ENCODE measurements around the gene TRPC3.
"Not testable (repeated sequence)": the region's sequence is repeated elsewhere in the genome, so short reads cannot be mapped to it uniquely, and the experiment has no call there.

The TRPC3 gene

DNA sequence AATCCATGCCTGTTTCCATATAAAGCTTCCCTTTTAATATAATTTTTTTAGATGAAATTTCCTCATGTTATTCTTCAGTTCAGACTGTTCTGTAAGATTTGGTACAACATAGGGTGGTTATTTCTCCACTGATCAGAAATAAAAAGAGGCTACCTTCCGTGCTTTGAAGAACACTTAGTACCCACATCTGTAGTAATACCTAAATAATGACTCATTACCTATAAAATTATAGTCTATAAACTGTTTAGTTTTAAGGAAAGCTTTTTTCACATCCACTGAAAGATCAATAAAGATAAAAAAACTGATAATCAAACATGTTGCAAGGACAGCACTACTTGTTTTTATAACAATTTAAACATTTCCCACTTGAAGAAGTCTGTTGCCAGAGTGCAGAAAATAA, 23.9 kb downstream of the TRPC3 start:
- Mint-ChIP-seq H3K4me3 (no peak overlapping the region), H3K9me3 (no peaks in the 10 kb centered on the region), H3K4me1 (no peaks in the 10 kb centered on the region), H3K27me3 (peaks cover 8% of the 10 kb centered on the region), H3K36me3 (no peaks in the 10 kb centered on the region), H3K27ac (no peak overlapping the region)
- no peak for ATAC-seq

GRCh38 chr4:121926490-121926889, 25.4 kb downstream of the TRPC3 start:
- not testable (repeated sequence) for H3K4me3 Mint-ChIP-seq, H3K4me1 Mint-ChIP-seq, ATAC-seq, H3K9me3 Mint-ChIP-seq, H3K36me3 Mint-ChIP-seq, H3K27ac Mint-ChIP-seq
- peaks cover 14% of the 10 kb centered on the region for H3K27me3 Mint-ChIP-seq

- Mint-ChIP-seq H3K27me3 (peaks cover 9% of the 10 kb centered on the region), H3K4me3 (no peak overlapping the region), H3K27ac (no peak overlapping the region), H3K36me3 (no peaks in the 10 kb centered on the region), H3K9me3 (no peaks in the 10 kb centered on the region), H3K4me1 (no peaks in the 10 kb centered on the region)
- no peak for ATAC-seq
These were observed 28.6 kb downstream of the TRPC3 start for GRCh38 chr4:121923306-121923705.

DNA sequence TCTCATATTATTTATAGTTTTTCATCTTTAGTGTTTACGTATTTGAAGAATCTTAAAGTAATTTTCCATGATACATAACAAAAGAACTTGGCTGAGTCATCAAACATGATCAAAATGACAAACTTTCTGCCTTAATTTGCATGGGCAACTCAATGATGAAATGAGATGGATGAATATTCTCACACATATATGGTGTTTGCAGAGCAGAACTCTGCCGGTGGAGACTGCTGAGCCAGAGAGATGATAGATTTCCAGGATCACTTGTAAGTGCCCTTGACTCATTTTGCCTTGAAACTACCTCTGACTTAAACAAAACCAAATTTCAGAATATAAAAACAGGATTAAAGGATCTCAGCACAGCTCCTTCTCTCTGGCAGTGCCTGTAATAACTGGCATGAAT, 38.2 kb downstream of the TRPC3 start:
- Mint-ChIP-seq H3K9me3 (no peaks in the 10 kb centered on the region), H3K27ac (no peak overlapping the region), H3K4me1 (no peaks in the 10 kb centered on the region), H3K36me3 (no peaks in the 10 kb centered on the region), H3K27me3 (no peaks in the 10 kb centered on the region), H3K4me3 (no peak overlapping the region)
- no peak for ATAC-seq

GRCh38 chr4:121908346-121908745, 43.5 kb downstream of the TRPC3 start:
- Mint-ChIP-seq H3K4me1 (no peaks in the 10 kb centered on the region), H3K36me3 (no peaks in the 10 kb centered on the region), H3K4me3 (no peak overlapping the region), H3K27me3 (no peaks in the 10 kb centered on the region), H3K27ac (no peak overlapping the region), H3K9me3 (no peaks in the 10 kb centered on the region)
- ATAC-seq = no peak

DNA sequence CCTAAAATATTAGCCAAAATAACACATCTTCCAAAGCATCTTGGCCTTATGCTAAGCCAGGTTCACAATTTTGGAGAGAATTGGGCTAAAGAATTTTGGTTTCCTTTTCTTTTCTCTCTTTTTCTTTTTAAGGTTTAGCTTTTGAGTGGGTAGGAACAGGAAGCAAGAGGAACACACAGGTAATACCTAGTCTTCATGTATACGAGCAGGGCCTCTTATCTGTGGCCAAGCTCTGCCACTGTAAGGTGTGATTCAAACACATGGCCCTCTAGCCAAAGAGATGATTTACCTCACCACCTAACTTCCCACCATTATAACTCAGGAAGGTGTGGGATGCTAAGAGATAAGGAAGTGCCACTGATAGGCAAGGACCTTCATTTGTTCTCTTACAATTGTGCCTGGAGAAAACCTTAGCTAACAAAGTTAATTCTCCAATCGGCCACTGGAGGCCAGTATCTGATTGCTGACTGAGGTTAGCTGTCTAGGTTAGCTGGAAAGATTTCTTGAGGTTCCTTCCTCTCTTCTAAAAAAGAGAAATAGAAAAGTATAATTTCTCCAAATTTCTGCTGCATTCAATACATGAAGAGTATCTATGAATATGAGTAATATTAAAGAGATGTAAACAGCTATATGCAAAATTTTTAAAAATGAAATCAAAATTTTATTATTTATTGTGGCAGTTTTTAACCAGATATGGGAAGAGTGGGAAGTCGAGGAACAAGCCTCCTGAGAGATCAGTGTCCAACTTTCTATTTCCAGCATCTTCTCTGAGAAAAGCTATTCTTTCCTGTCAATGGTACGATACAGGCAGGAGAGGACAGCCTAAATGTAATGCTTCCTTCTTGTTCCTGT, 51.5 kb downstream of the TRPC3 start:
- Mint-ChIP-seq H3K36me3 (no peaks in the 10 kb centered on the region), H3K9me3 (no peaks in the 10 kb centered on the region), H3K27me3 (no peaks in the 10 kb centered on the region), H3K27ac (no peak overlapping the region), H3K4me3 (no peak overlapping the region), H3K4me1 (peaks cover 7% of the 10 kb centered on the region)
- peak; percentile 73 for ATAC-seq

GRCh38 chr4:121898150-121898549, 53.7 kb downstream of the TRPC3 start:
- ATAC-seq = peak; percentile 67
- Mint-ChIP-seq H3K9me3 (no peaks in the 10 kb centered on the region), H3K36me3 (no peaks in the 10 kb centered on the region), H3K27ac (peak overlapping the region; percentile 32), H3K4me1 (peaks cover 7% of the 10 kb centered on the region), H3K27me3 (no peaks in the 10 kb centered on the region), H3K4me3 (no peak overlapping the region)

DNA sequence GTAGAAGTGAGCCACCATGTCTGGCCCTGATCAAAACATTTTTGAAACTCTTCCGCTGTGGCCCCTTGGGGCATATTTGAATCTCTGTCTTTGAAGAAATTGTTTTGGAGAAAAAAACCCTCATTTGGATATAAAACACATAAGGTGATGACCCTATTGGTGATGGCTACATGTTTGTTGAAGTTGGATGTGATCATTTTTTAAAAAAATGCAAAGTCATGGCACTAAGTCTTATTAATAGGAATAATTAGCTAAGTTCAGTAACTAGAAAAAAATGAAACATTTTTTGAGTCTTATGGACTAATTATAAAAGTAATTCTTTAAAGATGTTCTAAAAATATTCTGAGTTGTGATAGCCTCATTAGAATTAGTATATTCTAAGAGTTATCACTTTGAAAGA, 63.7 kb downstream of the TRPC3 start:
- Mint-ChIP-seq H3K4me1 (peaks cover 7% of the 10 kb centered on the region), H3K27ac (no peak overlapping the region), H3K4me3 (no peak overlapping the region), H3K36me3 (no peaks in the 10 kb centered on the region), H3K27me3 (peaks cover 25% of the 10 kb centered on the region), H3K9me3 (no peaks in the 10 kb centered on the region)
- ATAC-seq = no peak

GRCh38 chr4:121885115-121885514, 66.7 kb downstream of the TRPC3 start:
- Mint-ChIP-seq H3K4me3 (no peak overlapping the region), H3K36me3 (no peaks in the 10 kb centered on the region), H3K9me3 (no peaks in the 10 kb centered on the region), H3K27me3 (peaks cover 44% of the 10 kb centered on the region), H3K27ac (no peak overlapping the region), H3K4me1 (peaks cover 7% of the 10 kb centered on the region)
- ATAC-seq = no peak

- H3K27me3 Mint-ChIP-seq = peaks cover 43% of the 10 kb centered on the region
- H3K36me3 Mint-ChIP-seq = no peaks in the 10 kb centered on the region
- H3K27ac Mint-ChIP-seq = no peak overlapping the region
- H3K4me1 Mint-ChIP-seq = no peaks in the 10 kb centered on the region
- ATAC-seq = no peak
- no peak overlapping the region for H3K4me3 Mint-ChIP-seq
- no peaks in the 10 kb centered on the region for H3K9me3 Mint-ChIP-seq
These were observed 70.7 kb downstream of the TRPC3 start for GRCh38 chr4:121881158-121881557.

DNA sequence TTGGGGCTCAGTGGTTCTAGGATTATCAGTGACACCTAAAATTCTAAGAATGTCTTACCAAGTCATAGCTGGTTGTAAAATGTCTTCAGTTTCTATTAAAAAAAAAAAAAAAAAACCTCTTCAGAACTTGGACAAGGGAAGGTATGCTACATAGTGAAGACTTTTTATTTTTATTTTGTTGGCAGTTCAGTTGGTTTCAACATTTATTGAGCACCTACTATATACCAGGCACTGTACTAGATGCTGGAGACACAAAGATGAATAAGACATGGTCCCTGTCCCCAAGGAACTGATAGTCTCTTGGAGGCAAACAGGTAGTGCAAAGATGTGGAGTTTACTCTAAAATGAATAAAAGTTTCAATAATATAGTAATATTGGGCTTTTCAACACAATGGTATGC, 72.7 kb downstream of the TRPC3 start:
- no peaks in the 10 kb centered on the region for H3K36me3 Mint-ChIP-seq
- H3K9me3 Mint-ChIP-seq = no peaks in the 10 kb centered on the region
- H3K4me1 Mint-ChIP-seq = no peaks in the 10 kb centered on the region
- H3K4me3 Mint-ChIP-seq = no peak overlapping the region
- no peak for ATAC-seq
- no peak overlapping the region for H3K27ac Mint-ChIP-seq
- H3K27me3 Mint-ChIP-seq = peaks cover 50% of the 10 kb centered on the region

GRCh38 chr4:121877041-121877773, 74.7 kb downstream of the TRPC3 start:
- Mint-ChIP-seq H3K4me1 (no peaks in the 10 kb centered on the region), H3K27ac (no peak overlapping the region), H3K9me3 (no peaks in the 10 kb centered on the region), H3K36me3 (no peaks in the 10 kb centered on the region), H3K27me3 (peaks cover 44% of the 10 kb centered on the region), H3K4me3 (no peak overlapping the region)
- no peak for ATAC-seq

GRCh38 chr4:121876070-121876469, 75.8 kb downstream of the TRPC3 start:
- no peak overlapping the region for H3K4me3 Mint-ChIP-seq
- no peaks in the 10 kb centered on the region for H3K9me3 Mint-ChIP-seq
- no peak for ATAC-seq
- peaks cover 35% of the 10 kb centered on the region for H3K27me3 Mint-ChIP-seq
- no peak overlapping the region for H3K27ac Mint-ChIP-seq
- H3K4me1 Mint-ChIP-seq = peaks cover 1% of the 10 kb centered on the region
- no peaks in the 10 kb centered on the region for H3K36me3 Mint-ChIP-seq

GRCh38 chr4:121875652-121876051, 76.2 kb downstream of the TRPC3 start:
- H3K4me3 Mint-ChIP-seq = no peak overlapping the region
- H3K27ac Mint-ChIP-seq = no peak overlapping the region
- H3K36me3 Mint-ChIP-seq = no peaks in the 10 kb centered on the region
- H3K27me3 Mint-ChIP-seq = peaks cover 32% of the 10 kb centered on the region
- H3K9me3 Mint-ChIP-seq = no peaks in the 10 kb centered on the region
- H3K4me1 Mint-ChIP-seq = peaks cover 5% of the 10 kb centered on the region
- no peak for ATAC-seq

GRCh38 chr4:121873604-121874003, 78.3 kb downstream of the TRPC3 start:
- Mint-ChIP-seq H3K4me1 (peaks cover 16% of the 10 kb centered on the region), H3K27me3 (peaks cover 23% of the 10 kb centered on the region), H3K9me3 (no peaks in the 10 kb centered on the region), H3K36me3 (no peaks in the 10 kb centered on the region), H3K27ac (no peak overlapping the region), H3K4me3 (no peak overlapping the region)
- no peak for ATAC-seq
